IPS DF 6.9 (cell line): ENCODE data around the gene SLC5A5.

Experiments
- DNase-seq: peaks from one replicate; pipeline ENCODE4 v3.0.0-alpha.2; 2013; ENCODE audit warnings: low read depth, low spot score
- H3K27ac ChIP-seq: one replicate; pipeline ENCODE4 v1.5.1; 2013; ENCODE audit warnings: low read length, control low read depth
- H3K27me3 ChIP-seq: 2 replicates; pipeline ENCODE4 v1.6.1; 2013; ENCODE audit warnings: mild to moderate bottlenecking, low read length; ENCODE audit not compliant: control insufficient read depth, insufficient read depth
- H3K36me3 ChIP-seq: 2 replicates; pipeline ENCODE4 v1.6.1; 2013; ENCODE audit warnings: low read length; ENCODE audit not compliant: control insufficient read depth, insufficient read depth
- H3K4me1 ChIP-seq: 2 replicates; pipeline ENCODE4 v1.6.1; 2013; ENCODE audit warnings: low read length; ENCODE audit not compliant: control insufficient read depth, insufficient read depth
- H3K4me3 ChIP-seq: 2 replicates; pipeline ENCODE4 v1.5.1; 2013; ENCODE audit warnings: mild to moderate bottlenecking, low read length
- H3K9me3 ChIP-seq: 2 replicates; pipeline ENCODE4 v1.6.1; 2013; ENCODE audit warnings: low read length, inconsistent platforms; ENCODE audit not compliant: control insufficient read depth, insufficient read depth
- WGBS: extraction: QIAGEN DNeasy Blood & Tissue Kit; methylation state at CpG from one replicate; pipeline ENCODE4 v1.1.7; 2013; ENCODE audit warnings: mixed read lengths, missing lambda C conversion rate; ENCODE audit not compliant: insufficient read length, insufficient coverage; 5-methylcytosine and 5-hydroxymethylcytosine counted together

Gene SLC5A5

DNA sequence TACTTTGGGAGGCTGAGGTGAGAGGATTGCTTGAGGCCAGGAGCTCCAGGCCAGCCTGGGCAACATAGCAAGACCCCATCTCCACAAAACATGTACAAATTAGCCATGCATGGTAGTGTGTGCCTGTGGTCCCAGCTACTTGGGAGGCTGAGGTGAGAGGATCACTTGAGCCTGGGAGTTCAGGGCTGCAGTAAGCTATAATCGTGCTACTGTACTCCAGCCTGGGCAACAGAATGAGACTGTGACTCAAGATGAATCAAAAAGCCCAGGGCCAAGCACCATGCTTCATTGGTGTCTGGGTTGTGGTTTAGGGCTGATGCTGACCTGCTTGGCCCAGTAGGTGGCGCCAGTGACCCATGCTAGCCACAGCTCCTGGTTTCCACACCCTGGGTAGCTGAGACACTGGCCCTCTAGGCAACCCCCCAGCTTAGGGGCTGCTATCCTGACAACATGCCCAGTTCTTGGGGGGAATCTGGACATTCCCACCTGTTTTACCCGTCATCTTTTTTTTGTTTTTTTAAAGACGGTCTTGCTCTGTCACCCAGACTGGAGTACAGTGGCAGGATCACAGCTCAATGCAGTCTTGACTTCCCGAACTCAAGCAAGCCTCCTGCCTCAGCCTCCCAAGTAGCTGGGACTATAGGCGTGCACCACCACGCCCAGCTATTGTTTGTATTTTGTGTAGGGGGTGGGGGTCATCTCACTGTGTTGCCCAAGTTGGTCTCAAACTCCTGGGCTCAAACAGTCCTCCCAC, 66.5 kb downstream of the SLC5A5 start:
- WGBS, result no CpG with 5 or more reads among the region's 7 CpGs
- peaks cover 6% of the 10 kb centered on the region; the same call in 1 of the 2 replicates for H3K36me3 ChIP-seq

DNA sequence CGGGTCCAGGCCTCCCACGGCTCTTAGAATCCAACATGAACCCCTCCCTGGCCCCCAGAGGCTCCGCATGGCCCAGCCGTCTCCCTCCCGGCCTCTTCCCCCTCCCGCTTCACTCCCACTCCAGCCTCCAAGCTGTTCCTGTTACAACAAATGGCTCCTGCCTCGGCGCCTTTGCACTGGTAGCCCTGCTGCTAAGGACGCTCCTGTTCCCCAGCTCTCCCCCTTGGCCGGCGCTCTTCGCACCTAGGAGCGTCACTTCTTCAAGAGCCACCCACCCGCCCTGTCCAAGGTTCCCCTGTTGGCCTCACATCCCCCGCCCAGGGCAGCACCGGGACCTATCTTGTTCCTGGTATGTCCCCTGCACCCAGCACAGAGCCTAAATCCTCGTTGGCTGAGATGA, 70.4 kb downstream of the SLC5A5 start:
- Histone ChIP-seq H3K4me3 (peak overlapping the region; percentile 9; the same call in 1 of the 2 replicates), H3K27me3 (no peaks in the 10 kb centered on the region), H3K4me1 (peaks cover 6% of the 10 kb centered on the region), H3K9me3 (no peaks in the 10 kb centered on the region), H3K36me3 (peaks cover 3% of the 10 kb centered on the region; the same call in 1 of the 2 replicates), H3K27ac (no peak overlapping the region)
- no CpG with 5 or more reads among the region's 17 CpGs for WGBS
- DNase-seq, result no peak

More for the DNA sequence above, 66.5 kb downstream of the SLC5A5 start:
- no peaks in the 10 kb centered on the region for H3K27me3 ChIP-seq
- H3K4me3 ChIP-seq, result no peak overlapping the region
- no peaks in the 10 kb centered on the region for H3K9me3 ChIP-seq
- H3K4me1 ChIP-seq, result peaks cover 6% of the 10 kb centered on the region
- DNase-seq, result no peak
- H3K27ac ChIP-seq, result no peak overlapping the region

DNA sequence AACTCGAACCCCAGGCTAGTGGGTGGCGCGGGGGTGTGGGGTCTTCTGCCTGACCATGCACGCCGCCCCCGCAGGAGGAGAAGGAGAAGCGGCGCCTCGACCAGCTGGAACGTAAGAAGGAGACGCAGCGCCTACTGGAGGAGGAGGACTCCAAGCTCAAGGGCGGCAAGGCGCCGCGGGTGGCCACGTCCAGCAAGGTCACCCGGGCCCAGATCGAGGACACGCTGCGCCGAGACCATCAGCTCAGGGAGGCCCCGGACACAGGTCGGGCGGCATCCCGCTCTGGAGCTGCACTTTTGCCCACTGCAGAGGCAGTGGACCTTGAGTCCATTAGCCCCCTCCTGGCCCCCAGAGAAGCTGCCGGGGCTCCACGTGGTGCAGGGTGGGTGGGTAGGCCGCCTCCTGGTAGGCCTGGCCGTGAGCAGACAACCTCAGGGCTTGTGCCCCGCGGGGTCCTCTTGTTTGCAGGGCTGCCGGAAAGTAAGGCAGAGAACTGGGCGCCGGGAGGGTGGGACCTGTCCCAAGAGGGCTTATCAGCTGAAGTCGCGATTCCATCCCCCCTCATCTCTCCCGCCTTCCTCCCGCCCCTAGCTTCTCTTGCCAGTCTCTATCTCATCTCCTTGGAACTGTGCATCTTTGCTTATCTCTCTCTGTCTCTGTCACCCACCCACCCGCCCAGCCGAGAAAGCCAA, 71.0 kb downstream of the SLC5A5 start:
- WGBS, result no CpG with 5 or more reads among the region's 41 CpGs
- H3K4me1 ChIP-seq, result peaks cover 6% of the 10 kb centered on the region
- peak overlapping the region; percentile 9; the same call in 1 of the 2 replicates for H3K4me3 ChIP-seq
- no peak overlapping the region for H3K27ac ChIP-seq
- peaks cover 3% of the 10 kb centered on the region; the same call in 1 of the 2 replicates for H3K36me3 ChIP-seq
- no peak for DNase-seq
- H3K27me3 ChIP-seq, result no peaks in the 10 kb centered on the region
- no peaks in the 10 kb centered on the region for H3K9me3 ChIP-seq

DNA sequence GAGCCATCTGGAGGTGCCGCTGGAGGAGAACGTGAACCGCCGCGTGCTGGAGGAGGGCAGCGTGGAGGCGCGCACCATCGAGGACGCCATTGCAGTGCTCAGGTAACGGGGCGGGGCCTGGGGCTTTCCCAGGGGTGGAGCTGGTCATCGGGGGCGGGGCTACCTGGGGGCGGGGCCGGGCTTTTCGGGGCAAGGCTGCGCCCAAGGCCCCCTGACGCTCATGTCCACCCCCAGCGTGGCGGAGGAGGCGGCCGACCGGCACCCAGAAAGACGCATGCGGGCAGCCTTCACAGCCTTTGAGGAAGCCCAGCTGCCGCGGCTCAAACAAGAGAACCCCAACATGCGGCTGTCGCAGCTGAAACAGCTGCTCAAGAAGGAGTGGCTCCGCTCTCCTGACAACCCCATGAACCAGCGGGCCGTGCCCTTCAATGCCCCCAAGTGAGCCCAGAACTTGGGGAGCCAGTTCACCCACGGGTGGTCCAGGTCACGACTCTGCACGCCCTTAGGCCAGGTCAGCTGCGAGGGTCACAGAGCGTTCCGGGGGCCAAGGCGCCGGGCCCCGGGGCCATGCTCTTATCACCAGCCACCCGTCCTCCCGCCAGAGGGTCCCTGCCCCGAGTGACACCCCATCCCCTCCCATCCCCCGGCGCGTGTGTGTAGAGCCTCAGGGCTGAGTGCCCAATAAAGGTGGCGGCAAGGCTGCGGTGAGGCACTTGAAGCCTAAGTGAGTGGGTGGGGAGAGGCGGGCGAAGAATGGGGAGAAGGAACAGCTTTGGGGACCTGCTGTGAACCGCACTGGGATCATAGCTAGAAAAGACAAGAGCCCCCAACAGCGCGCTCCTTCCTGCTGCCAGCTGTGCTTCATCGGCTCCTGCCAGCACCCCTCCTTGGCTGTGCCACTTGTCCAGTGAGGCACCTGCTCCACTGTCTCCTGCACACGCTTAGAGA, 71.8 kb downstream of the SLC5A5 start:
- Histone ChIP-seq H3K9me3 (no peaks in the 10 kb centered on the region), H3K27ac (no peak overlapping the region), H3K27me3 (no peaks in the 10 kb centered on the region), H3K36me3 (peaks cover 3% of the 10 kb centered on the region; the same call in 1 of the 2 replicates), H3K4me3 (no peak overlapping the region), H3K4me1 (peaks cover 6% of the 10 kb centered on the region)
- no CpG with 5 or more reads among the region's 57 CpGs for WGBS
- DNase-seq, result no peak

DNA sequence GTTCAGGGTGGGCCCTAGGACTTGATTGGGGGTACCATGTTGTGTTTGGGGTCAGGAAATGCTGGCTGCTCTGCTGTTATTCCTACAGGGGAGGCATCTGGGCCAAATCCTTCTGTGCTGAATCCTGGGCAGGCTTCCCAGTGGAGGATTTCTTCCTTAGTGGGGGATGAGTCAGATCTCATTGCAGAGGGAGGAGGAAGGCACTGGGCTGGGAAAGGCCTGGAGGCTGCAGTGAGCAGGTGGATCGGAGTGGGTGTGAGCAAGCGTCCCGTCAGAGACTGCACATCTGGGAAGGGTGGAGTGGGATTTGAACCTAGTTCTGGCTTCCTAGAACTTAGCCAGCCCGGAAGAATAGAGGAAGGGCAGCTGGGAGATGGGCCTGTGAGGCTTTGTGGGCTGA, 72.6 kb downstream of the SLC5A5 start:
- H3K4me1 ChIP-seq, result peaks cover 6% of the 10 kb centered on the region
- no peak for DNase-seq
- H3K36me3 ChIP-seq, result peaks cover 3% of the 10 kb centered on the region; the same call in 1 of the 2 replicates
- no CpG with 5 or more reads among the region's 4 CpGs for WGBS
- no peaks in the 10 kb centered on the region for H3K9me3 ChIP-seq
- no peak overlapping the region for H3K27ac ChIP-seq
- H3K27me3 ChIP-seq, result peaks cover 3% of the 10 kb centered on the region; the same call in 1 of the 2 replicates
- no peak overlapping the region for H3K4me3 ChIP-seq
